Activated naive CD4-positive, alpha-beta T cell treated with anti-CD3 and anti-CD28 coated beads, Interleukin-2, amount 50 U/mL, for 72 hours (primary cell): Measurements from ENCODE around the gene UBTD1. TPM values are rescaled to one million over a fixed set of nuclear protein-coding genes. Genes with fewer than 3 reads are reported as not detected.

Source experiments
- ATAC-seq, 2 donors: fragments of 150-1000 bp; cut with Tn5 transposase; 2 replicates each; pipeline ENCODE4 v1.10.0; 2021; ENCODE audit warnings: mild to moderate bottlenecking in 2 of 2, moderate library complexity in 2 of 2
- DNase-seq, 2 donors: peaks; one replicate each; pipeline ENCODE4 v3.0.0; 2021 to 2022; ENCODE audit warnings: low spot score in 2 of 2
- H3K27ac Mint-ChIP-seq, 2 donors: one replicate each; pipeline ENCODE4 v1.8.0; 2022; ENCODE audit warnings: mild to moderate bottlenecking in 2 of 2, mixed read lengths in 2 of 2
- H3K36me3 Mint-ChIP-seq, 2 donors: one replicate each; pipeline ENCODE4 v1.8.0; 2022; ENCODE audit warnings: mixed read lengths in 2 of 2
- H3K9me3 Mint-ChIP-seq, 2 donors: one replicate each; pipeline ENCODE4 v1.8.0; 2022; ENCODE audit warnings: mixed read lengths in 2 of 2
- total RNA-seq, 2 donors: library from RNA; stranded (reverse); gene quantifications; one replicate each; pipeline ENCODE4 v1.2.3, GENCODE V29; 2022

The UBTD1 gene
- total RNA-seq, 2 donors from 2014 or later = 1.9 to 3.5 TPM

DNA sequence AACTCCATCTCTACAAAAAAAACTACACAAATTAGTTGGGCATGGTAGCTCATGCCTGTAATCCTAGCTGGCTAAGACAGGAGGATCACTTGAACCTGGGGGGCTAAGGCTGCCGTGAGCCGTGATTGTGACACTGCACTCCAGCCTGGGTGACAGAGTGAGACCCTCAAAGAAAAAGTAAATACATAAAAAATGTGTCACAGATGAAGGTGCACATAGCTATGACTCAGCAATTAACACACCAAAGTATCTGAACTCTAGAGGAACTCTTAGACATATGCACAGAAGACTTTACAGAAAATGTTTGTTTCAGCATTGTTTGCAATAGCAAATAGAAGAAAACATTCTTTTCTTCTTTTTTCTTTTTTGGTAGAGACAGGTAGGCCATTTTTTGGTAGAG, 99.1 kb downstream of the UBTD1 start:
- ATAC-seq = no peak
- peak overlapping the region in 1 of 2 donors; percentile 52 for H3K27ac Mint-ChIP-seq

GRCh38 chr10:97598407-97599271, 99.9 kb downstream of the UBTD1 start:
- no peak for ATAC-seq
- Mint-ChIP-seq H3K36me3 (no peaks in the 10 kb centered on the region), H3K27ac (peak overlapping the region; percentile 9 to 89), H3K9me3 (no peaks in the 10 kb centered on the region)
- DNase-seq = no peak

More for the DNA sequence above, 99.1 kb downstream of the UBTD1 start:
- Mint-ChIP-seq H3K36me3 (no peaks in the 10 kb centered on the region), H3K9me3 (no peaks in the 10 kb centered on the region)
- DNase-seq = no peak

DNA sequence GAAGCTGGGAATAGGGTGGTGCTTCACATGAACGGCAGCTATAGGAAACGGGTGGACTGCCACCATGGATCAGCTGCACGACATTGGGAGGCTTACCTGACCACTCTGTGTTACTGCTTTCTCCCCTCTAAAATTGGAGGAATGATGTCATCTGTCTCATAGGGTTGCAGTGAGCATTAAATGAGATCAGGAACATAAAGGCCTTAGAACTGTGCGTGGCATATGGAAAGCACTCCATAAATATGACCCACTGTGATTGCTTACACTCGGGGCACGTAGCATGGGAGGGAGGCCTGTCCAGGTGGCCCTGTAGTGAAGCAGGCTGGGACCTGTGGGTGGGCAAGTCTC, 100.5 kb downstream of the UBTD1 start:
- no peaks in the 10 kb centered on the region for H3K36me3 Mint-ChIP-seq
- ATAC-seq (no peak), DNase-seq (no peak)
- H3K9me3 Mint-ChIP-seq = no peaks in the 10 kb centered on the region
- H3K27ac Mint-ChIP-seq = peak overlapping the region; percentile 9 to 89

DNA sequence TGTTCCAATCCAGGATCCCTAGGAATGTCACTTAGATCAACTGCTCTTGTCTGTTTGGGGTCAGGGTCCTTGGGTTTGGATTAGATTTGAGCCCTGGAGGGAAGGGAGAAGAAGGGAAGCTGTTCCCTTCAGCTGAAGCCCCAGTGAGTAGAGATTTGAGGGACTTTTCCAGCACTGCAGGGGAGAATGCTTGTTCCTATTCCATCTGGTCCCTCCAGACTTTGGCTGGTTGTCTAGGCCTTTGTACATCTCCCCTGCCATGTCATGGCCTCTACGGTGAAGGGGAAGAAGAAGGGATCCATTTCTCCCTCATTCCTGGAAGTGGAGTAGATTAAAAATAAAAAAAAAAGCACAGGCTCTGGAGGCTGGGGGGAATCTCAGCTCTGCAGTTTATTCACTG, 101.9 kb downstream of the UBTD1 start:
- H3K9me3 Mint-ChIP-seq = no peaks in the 10 kb centered on the region
- H3K27ac Mint-ChIP-seq = peak overlapping the region in 1 of 2 donors; percentile 36
- H3K36me3 Mint-ChIP-seq = no peaks in the 10 kb centered on the region
- ATAC-seq (no peak), DNase-seq (no peak)

DNA sequence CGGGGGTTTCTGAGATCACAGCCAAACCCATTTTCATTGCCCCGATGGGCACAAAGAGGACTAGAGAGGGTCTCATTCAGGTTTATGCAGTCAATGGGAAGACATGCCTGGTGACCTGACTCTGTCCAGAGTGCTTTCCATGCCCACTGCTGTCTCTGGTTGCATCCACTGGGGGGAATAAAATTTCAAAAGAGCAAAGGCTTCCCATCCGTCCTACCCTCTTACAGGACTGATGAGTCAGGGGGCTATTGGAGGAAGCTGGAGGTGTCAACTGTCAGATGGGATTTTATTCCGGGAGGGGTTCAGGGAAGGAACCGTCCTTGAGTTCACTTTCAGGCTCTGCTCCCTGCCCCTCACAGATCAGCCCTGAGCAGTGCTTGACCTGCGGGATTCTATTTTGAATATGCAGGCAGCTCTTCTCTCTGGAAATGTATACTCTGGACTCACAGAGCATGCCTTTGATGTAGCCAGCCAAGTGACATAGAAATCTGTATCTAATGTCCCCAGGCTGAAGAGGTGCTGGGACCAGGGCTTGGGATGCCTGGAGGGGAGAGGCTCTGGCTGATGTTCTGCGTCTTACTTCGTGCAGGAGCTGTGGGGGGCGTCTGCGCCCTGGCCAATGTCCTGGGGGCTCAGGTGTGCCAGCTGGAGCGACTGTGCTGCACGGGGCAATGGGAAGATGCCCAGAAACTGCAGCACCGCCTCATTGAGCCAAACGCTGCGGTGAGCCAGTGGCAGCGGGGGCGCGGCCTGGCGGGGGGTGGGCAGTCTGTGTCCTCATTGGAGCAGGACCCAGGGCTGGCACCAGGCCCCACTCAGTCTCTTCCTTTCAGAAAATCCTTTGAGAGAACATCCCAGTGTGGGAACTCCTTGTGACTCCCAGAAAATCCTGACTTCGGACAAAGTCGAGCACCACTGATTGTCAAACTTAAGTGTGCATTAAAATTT, 102.8 kb downstream of the UBTD1 start:
- DNase-seq (no peak), ATAC-seq (no peak)
- Mint-ChIP-seq H3K9me3 (no peaks in the 10 kb centered on the region), H3K36me3 (no peaks in the 10 kb centered on the region), H3K27ac (no peak overlapping the region)

GRCh38 chr10:97607095-97607636, 108.4 kb downstream of the UBTD1 start:
- H3K27ac Mint-ChIP-seq = no peak overlapping the region
- ATAC-seq = no peak

DNA sequence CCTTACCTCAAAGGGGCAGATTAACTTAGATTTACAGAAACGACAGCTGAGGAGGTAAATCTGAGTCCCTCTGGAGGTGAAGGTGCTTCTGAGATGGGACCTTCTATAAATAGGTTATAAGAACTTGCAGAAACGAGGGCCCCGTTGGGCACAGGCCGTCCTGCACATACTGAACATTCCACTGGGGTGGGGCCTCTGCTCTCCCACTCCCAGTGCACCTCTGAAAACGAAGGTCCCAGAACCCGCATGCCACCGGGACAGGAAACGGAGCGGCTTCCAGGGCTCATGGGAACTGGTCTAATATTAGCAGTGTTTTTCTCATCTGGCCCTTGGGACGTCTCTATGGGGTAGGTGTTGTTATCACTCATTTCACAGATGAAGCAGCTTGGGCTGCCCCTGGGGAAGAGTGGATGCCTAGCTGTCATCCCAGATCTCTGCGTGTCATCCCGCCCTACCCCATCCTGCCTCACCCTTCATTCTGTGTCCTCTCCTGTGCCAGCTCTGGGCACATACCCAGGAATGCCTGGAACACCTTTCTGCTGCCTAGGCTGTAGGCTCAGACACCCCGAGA, 110.4 kb downstream of the UBTD1 start:
- no peaks in the 10 kb centered on the region for H3K9me3 Mint-ChIP-seq
- DNase-seq = no peak
- no peak overlapping the region for H3K27ac Mint-ChIP-seq
- no peak for ATAC-seq
- H3K36me3 Mint-ChIP-seq = no peaks in the 10 kb centered on the region

More at GRCh38 chr10:97607095-97607636, 108.4 kb downstream of the UBTD1 start:
- Mint-ChIP-seq H3K36me3 (no peaks in the 10 kb centered on the region), H3K9me3 (no peaks in the 10 kb centered on the region)
- no peak for DNase-seq

- ATAC-seq (no peak), DNase-seq (no peak)
- Mint-ChIP-seq H3K9me3 (no peaks in the 10 kb centered on the region), H3K36me3 (no peaks in the 10 kb centered on the region), H3K27ac (no peak overlapping the region)
Observed at GRCh38 chr10:97611473-97611872, 112.7 kb downstream of the UBTD1 start.

DNA sequence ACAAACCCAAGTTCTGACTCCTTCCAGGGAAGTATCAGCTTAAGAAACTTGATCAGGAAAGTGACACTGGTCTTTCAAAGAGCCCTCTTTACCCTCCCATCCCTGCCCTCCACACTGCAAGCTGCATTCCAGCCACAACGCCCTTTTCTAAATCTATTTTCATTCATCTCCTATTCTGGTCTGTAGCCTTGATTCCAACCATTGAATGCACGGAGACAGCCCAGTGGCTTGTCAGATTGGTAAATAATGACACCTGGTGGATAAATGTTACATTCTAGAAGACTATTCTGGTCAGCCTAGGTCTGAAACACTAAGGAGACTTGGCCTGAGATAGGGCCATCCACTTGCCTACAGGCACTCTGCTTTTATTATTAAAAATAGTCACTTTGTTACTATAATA, 113.7 kb downstream of the UBTD1 start:
- DNase-seq = no peak
- Mint-ChIP-seq H3K9me3 (no peaks in the 10 kb centered on the region), H3K27ac (no peak overlapping the region), H3K36me3 (no peaks in the 10 kb centered on the region)
- peak in 1 of 2 donors; percentile 52 for ATAC-seq

DNA sequence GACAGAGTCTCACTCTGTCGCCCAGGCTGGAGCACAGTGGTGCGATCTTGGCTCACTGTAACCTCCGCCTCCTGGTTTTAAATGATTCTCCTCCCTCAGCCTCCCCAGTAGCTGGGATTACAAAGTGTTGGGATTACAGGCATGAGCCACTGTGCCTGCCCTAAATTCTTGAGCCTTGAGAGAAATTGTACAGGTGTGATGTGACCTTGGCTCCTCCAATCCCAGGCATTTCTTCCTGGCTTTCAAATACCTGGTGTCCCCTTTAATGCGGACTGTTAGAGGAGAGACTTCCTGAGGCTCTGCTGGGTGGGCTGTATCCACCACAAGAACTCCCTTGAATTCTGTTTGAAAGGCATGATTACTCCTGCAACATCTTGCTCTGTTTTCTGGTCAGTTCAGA, 119.6 kb downstream of the UBTD1 start:
- no peak for ATAC-seq
- Mint-ChIP-seq H3K27ac (peak overlapping the region in 1 of 2 donors; percentile 75), H3K9me3 (no peaks in the 10 kb centered on the region), H3K36me3 (no peaks in the 10 kb centered on the region)
- DNase-seq = no peak

GRCh38 chr10:97618733-97619132, 120.0 kb downstream of the UBTD1 start:
- ATAC-seq = no peak
- Mint-ChIP-seq H3K36me3 (no peaks in the 10 kb centered on the region), H3K9me3 (no peaks in the 10 kb centered on the region), H3K27ac (no peak overlapping the region)
- DNase-seq = no peak

Other genes starting within 250 kb of the UBTD1 start
- gene ARHGAP19, start 206.3 kb upstream of the UBTD1 start, total RNA-seq = 10 to 100 TPM; 45.4 to 79.5 TPM
- gene FRAT1, start 179.7 kb upstream of the UBTD1 start, total RNA-seq = 1 to 10 TPM; 2.7 to 4.0 TPM
- gene FRAT2, start 164.2 kb upstream of the UBTD1 start, total RNA-seq = 10 to 100 TPM in 1 of 2 donors, 1 to 10 TPM in 1; 6.9 to 12.5 TPM
- gene RRP12, start 97.6 kb upstream of the UBTD1 start, total RNA-seq = 10 to 100 TPM; 41.4 to 43.1 TPM
- gene PGAM1, start 72.7 kb upstream of the UBTD1 start, total RNA-seq = 1,000 to 10,000 TPM in 1 of 2 donors, 100 to 1,000 TPM in 1; 610 to 1,410 TPM
- 10 to 100 TPM; 41.3 to 58.0 TPM for gene EXOSC1, start 52.9 kb upstream of the UBTD1 start, total RNA-seq
- 10 to 100 TPM; 25.4 to 45.0 TPM for gene ZDHHC16, start 52.7 kb upstream of the UBTD1 start, total RNA-seq
- gene MMS19, start 502 bp upstream of the UBTD1 start, total RNA-seq = 100 to 1,000 TPM in 1 of 2 donors, 10 to 100 TPM in 1; 74.2 to 125 TPM
- under 1 TPM; 0.25 to 0.39 TPM for gene ANKRD2, start 73.9 kb downstream of the UBTD1 start, total RNA-seq
- not detected for gene HOGA1, start 85.5 kb downstream of the UBTD1 start, total RNA-seq
- not detected for gene C10orf62, start 90.8 kb downstream of the UBTD1 start, total RNA-seq
- gene MORN4, start 134.6 kb downstream of the UBTD1 start, total RNA-seq = 1 to 10 TPM; 1.1 to 6.0 TPM
- gene PI4K2A, start 141.7 kb downstream of the UBTD1 start, total RNA-seq = 10 to 100 TPM in 1 of 2 donors, 1 to 10 TPM in 1; 9.7 to 13.6 TPM
- gene AVPI1, start 188.3 kb downstream of the UBTD1 start, total RNA-seq = 1 to 10 TPM; 2.2 to 2.8 TPM
- 1 to 10 TPM in 1 of 2 donors, under 1 TPM in 1; 0.57 to 7.1 TPM for gene MARVELD1, start 214.8 kb downstream of the UBTD1 start, total RNA-seq
- gene ZFYVE27, start 238.2 kb downstream of the UBTD1 start, total RNA-seq = 10 to 100 TPM; 28.0 to 29.3 TPM